Measurements from ENCODE around the gene POTEF.

DNA sequence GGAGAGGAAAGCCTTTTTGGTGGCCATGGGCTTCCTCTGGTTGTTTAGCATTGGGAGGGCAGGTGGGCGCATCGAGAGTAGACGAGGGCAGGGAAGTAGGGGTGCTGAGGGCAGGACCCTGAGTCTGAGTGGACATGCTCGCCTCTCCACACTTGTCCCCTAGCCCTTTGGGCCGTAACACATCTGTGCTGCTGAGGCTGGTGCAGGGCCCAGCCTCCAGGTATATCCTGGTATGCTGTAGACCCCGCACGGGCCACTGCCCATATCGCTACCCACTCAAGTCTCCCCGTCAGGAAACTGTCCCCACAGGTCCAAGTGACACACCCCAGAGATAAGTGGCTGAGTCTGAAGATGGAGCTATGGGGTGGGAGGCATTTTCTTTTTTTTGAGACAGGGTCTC, 29.6 kb upstream of the POTEF start:
- TF ChIP-seq EZH2 (IDR thresholded peaks at IDR 0.05; ENCODE audit: borderline replicate concordance, low read depth, low read length, severe bottlenecking), result no peak
- TF ChIP-seq, protein P1, sequence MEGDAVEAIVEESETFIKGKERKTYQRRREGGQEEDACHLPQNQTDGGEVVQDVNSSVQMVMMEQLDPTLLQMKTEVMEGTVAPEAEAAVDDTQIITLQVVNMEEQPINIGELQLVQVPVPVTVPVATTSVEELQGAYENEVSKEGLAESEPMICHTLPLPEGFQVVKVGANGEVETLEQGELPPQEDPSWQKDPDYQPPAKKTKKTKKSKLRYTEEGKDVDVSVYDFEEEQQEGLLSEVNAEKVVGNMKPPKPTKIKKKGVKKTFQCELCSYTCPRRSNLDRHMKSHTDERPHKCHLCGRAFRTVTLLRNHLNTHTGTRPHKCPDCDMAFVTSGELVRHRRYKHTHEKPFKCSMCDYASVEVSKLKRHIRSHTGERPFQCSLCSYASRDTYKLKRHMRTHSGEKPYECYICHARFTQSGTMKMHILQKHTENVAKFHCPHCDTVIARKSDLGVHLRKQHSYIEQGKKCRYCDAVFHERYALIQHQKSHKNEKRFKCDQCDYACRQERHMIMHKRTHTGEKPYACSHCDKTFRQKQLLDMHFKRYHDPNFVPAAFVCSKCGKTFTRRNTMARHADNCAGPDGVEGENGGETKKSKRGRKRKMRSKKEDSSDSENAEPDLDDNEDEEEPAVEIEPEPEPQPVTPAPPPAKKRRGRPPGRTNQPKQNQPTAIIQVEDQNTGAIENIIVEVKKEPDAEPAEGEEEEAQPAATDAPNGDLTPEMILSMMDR (IDR thresholded peaks at IDR 0.05; ENCODE audit: borderline replicate concordance, extremely low read depth, low read length, poor library complexity, severe bottlenecking), result no peak

Measured in DND-41 (cell line).